H1 (cell line): ENCODE results near the gene PRTN3. TPM values are rescaled to one million over a fixed set of nuclear protein-coding genes. Genes with fewer than 3 reads are reported as not detected.

ENCODE experiments used
- CTCF ChIA-PET: fragments of 300-600 bp; sonication (Branson Sonifier 250); formaldehyde crosslinking; loops from one replicate; lab custom pipeline; 2021; ENCODE audit not compliant: partially characterized antibody; lab: Charles Lee
- POLR2A ChIA-PET: fragments of 300-600 bp; sonication (Branson Sonifier 250); formaldehyde crosslinking; loops from one replicate; lab custom pipeline; 2021; ENCODE audit warnings: inconsistent platforms; ENCODE audit not compliant: partially characterized antibody; lab: Charles Lee
- DNase-seq, 2 experiments: peaks; one replicate each; pipeline versions ENCODE4 v3.0.0 to v3.0.0-alpha.2; 2010 to 2022; ENCODE audit warnings: low spot score in 2 of 2, low read depth in 1 of 2, mixed read lengths in 1 of 2
- FAIRE-seq: peaks from 2 replicates; lab custom pipeline; 2011; peaks lifted over from hg19 to GRCh38; lab: Jason Lieb, UNC
- H2AFZ ChIP-seq: 2 replicates; pipeline ENCODE4 v1.8.1; 2012; ENCODE audit warnings: low read length, inconsistent platforms
- H2AK5ac ChIP-seq: 2 replicates; pipeline ENCODE4 v1.6.1; 2013; ENCODE audit warnings: low read depth, low read length
- H2BK120ac ChIP-seq: replicated peaks from 2 replicates; pipeline ENCODE3; 2013; ENCODE audit warnings: low read depth, low read length, inconsistent platforms
- H2BK12ac ChIP-seq: 2 replicates; pipeline ENCODE4 v1.6.1; 2013; ENCODE audit warnings: low read depth, low read length
- H2BK15ac ChIP-seq: 2 replicates; pipeline ENCODE4 v1.6.1; 2013; ENCODE audit warnings: low read length
- H2BK20ac ChIP-seq: 2 replicates; pipeline ENCODE4 v1.6.1; 2013; ENCODE audit warnings: low read length
- H2BK5ac ChIP-seq: 2 replicates; pipeline ENCODE4 v1.6.1; 2013; ENCODE audit warnings: low read depth, low read length
- H3K14ac ChIP-seq: 2 replicates; pipeline ENCODE4 v1.6.1; 2013; ENCODE audit warnings: inconsistent platforms; ENCODE audit not compliant: insufficient read length
- H3K18ac ChIP-seq: 2 replicates; pipeline ENCODE4 v1.6.1; 2013; ENCODE audit warnings: low read length; ENCODE audit errors: extremely low read depth
- H3K23ac ChIP-seq: 2 replicates; pipeline ENCODE4 v1.6.1; 2013; ENCODE audit warnings: inconsistent platforms; ENCODE audit not compliant: insufficient read length
- H3K23me2 ChIP-seq: 2 replicates; pipeline ENCODE4 v1.6.1; 2013; ENCODE audit warnings: low read depth, low read length
- H3K27ac ChIP-seq: 2 replicates; pipeline ENCODE4 v1.6.1; 2011; ENCODE audit warnings: low read depth, low read length, inconsistent platforms
- H3K27me3 ChIP-seq, 4 experiments: replicated peaks in 1 of 4; 1 replicate in 1 of 4; 2 replicates in 3 of 4; pipeline versions ENCODE4 v1.6.1 to v1.8.1; 2011 to 2013; ENCODE audit warnings: low read length in 3 of 4, mild to moderate bottlenecking in 3 of 4, inconsistent platforms in 2 of 4, mixed read lengths in 2 of 4, moderate library complexity in 1 of 4; ENCODE audit not compliant: control insufficient read depth in 3 of 4, insufficient read depth in 3 of 4; ENCODE audit errors: extremely low read depth in 1 of 4
- H3K36me3 ChIP-seq, 4 experiments: 2 replicates each; pipeline versions ENCODE4 v1.6.1 to v1.8.1; 2011 to 2013; ENCODE audit warnings: mild to moderate bottlenecking in 4 of 4, low read length in 3 of 4, moderate library complexity in 2 of 4, control low read depth in 1 of 4, inconsistent platforms in 1 of 4; ENCODE audit not compliant: insufficient read depth in 4 of 4, control insufficient read depth in 2 of 4
- H3K4ac ChIP-seq: replicated peaks from 2 replicates; pipeline ENCODE3; 2013; ENCODE audit warnings: low read length, low read depth, mixed read lengths, inconsistent platforms; ENCODE audit not compliant: insufficient read length
- H3K4me1 ChIP-seq, 4 experiments: replicated peaks in 1 of 4; 1 replicate in 1 of 4; 2 replicates in 3 of 4; pipeline versions ENCODE4 v1.6.1 to v1.8.1; 2011 to 2013; ENCODE audit warnings: low read length in 3 of 4, inconsistent platforms in 2 of 4, mixed read lengths in 1 of 4; ENCODE audit not compliant: insufficient read depth in 4 of 4, control insufficient read depth in 3 of 4
- H3K4me2 ChIP-seq, 2 experiments: 2 replicates each; pipeline versions ENCODE4 v1.6.1 to v1.8.1; 2011 to 2013; ENCODE audit warnings: low read depth in 2 of 2, low read length in 2 of 2, control low read depth in 1 of 2, inconsistent platforms in 1 of 2, mild to moderate bottlenecking in 1 of 2; ENCODE audit not compliant: insufficient read depth in 1 of 2
- H3K4me3 ChIP-seq, 4 experiments: fragments of 200-600, 300-600 bp in 1 of 4; sonication (generic), shearing (Covaris generic), sonication (Bioruptor Twin) in 1 of 4; 2 replicates each; pipeline versions ENCODE4 v1.5.1 to v1.8.1; 2011 to 2016; ENCODE audit warnings: low read length in 4 of 4, low read depth in 3 of 4, control low read depth in 2 of 4, inconsistent platforms in 2 of 4, mild to moderate bottlenecking in 2 of 4, mixed read lengths in 1 of 4, moderate library complexity in 1 of 4; ENCODE audit not compliant: insufficient read depth in 2 of 4; ENCODE audit errors: extremely low read depth in 1 of 4
- H3K56ac ChIP-seq: replicated peaks from 2 replicates; pipeline ENCODE3; 2013; ENCODE audit warnings: low read depth, mild to moderate bottlenecking, mixed read lengths, low read length, inconsistent platforms; ENCODE audit not compliant: insufficient read length
- H3K79me1 ChIP-seq: 2 replicates; pipeline ENCODE4 v1.6.1; 2013; ENCODE audit warnings: low read depth, low read length, control low read depth
- H3K79me2 ChIP-seq, 2 experiments: 2 replicates each; pipeline versions ENCODE4 v1.6.1 to v1.8.1; 2012 to 2013; ENCODE audit warnings: low read length in 2 of 2, mild to moderate bottlenecking in 2 of 2, inconsistent platforms in 1 of 2; ENCODE audit not compliant: insufficient read depth in 2 of 2, control insufficient read depth in 1 of 2
- H3K9ac ChIP-seq, 4 experiments: replicated peaks in 1 of 4; 1 replicate in 1 of 4; 2 replicates in 3 of 4; pipeline versions ENCODE4 v1.6.1 to v1.8.1; 2011 to 2013; ENCODE audit warnings: low read depth in 3 of 4, low read length in 3 of 4, control low read depth in 2 of 4, mild to moderate bottlenecking in 2 of 4, moderate library complexity in 2 of 4, inconsistent platforms in 1 of 4; ENCODE audit errors: extremely low read depth in 1 of 4
- H3K9me3 ChIP-seq, 2 experiments: 2 replicates each; pipeline versions ENCODE4 v1.6.1 to v1.8.1; 2012 to 2013; ENCODE audit warnings: mild to moderate bottlenecking in 2 of 2, moderate library complexity in 2 of 2, control low read depth in 1 of 2, inconsistent platforms in 1 of 2, low read depth in 1 of 2, low read length in 1 of 2, mixed read lengths in 1 of 2; ENCODE audit not compliant: insufficient read depth in 2 of 2
- H4K20me1 ChIP-seq, 2 experiments: replicated peaks in 1 of 2; 2 replicates each; pipeline versions ENCODE3 to v1.8.1; 2011 to 2013; ENCODE audit warnings: inconsistent platforms in 2 of 2, low read length in 2 of 2, mild to moderate bottlenecking in 1 of 2; ENCODE audit not compliant: insufficient read depth in 2 of 2, control insufficient read depth in 1 of 2
- H4K5ac ChIP-seq: 2 replicates; pipeline ENCODE4 v1.6.1; 2013; ENCODE audit warnings: low read length, low read depth, mixed read lengths, inconsistent platforms; ENCODE audit not compliant: insufficient read length
- H4K8ac ChIP-seq: 2 replicates; pipeline ENCODE4 v1.8.0; 2013; ENCODE audit warnings: mild to moderate bottlenecking, moderate library complexity, low read length, inconsistent platforms; ENCODE audit not compliant: insufficient read depth; ENCODE audit errors: extremely low read depth
- H4K91ac ChIP-seq: replicated peaks from 2 replicates; pipeline ENCODE3; 2013; ENCODE audit warnings: low read length, mixed read lengths, inconsistent platforms; ENCODE audit not compliant: insufficient read length
- ASH2L ChIP-seq: fragments of 200-600, 300-600 bp; sonication (generic); IDR thresholded peaks from one replicate; pipeline ENCODE4 v1.7.1; 2017; ENCODE audit warnings: low read length
- HDAC2 ChIP-seq, 2 experiments: fragments of 300-600 bp in 1 of 2; sonication (generic) in 1 of 2; IDR thresholded peaks; 2 replicates each; pipeline ENCODE4 v1.6.1; 2011 to 2012; ENCODE audit warnings: low read depth in 2 of 2, low read length in 2 of 2, mild to moderate bottlenecking in 2 of 2, moderate library complexity in 2 of 2, borderline replicate concordance in 1 of 2, inconsistent platforms in 1 of 2
- RFX5 ChIP-seq: IDR thresholded peaks from 2 replicates; pipeline ENCODE4 v1.6.1; 2011; ENCODE audit warnings: low read depth, low read length, improper control_type of control experiment, borderline replicate concordance
- RNF2 ChIP-seq: fragments of 200-900, 300-1000 bp; sonication (generic); IDR thresholded peaks from 2 replicates; pipeline ENCODE4 v1.7.1; 2016; ENCODE audit warnings: borderline replicate concordance, low read depth, mild to moderate bottlenecking, antibody characterized with exemption, low read length; ENCODE audit not compliant: poor library complexity, severe bottlenecking; ENCODE audit errors: missing control alignments
- SP2 ChIP-seq: IDR thresholded peaks from 2 replicates; pipeline ENCODE4 v1.6.1; 2012; ENCODE audit warnings: mild to moderate bottlenecking, low read length, inconsistent platforms
- WGBS, 2 experiments: shearing (Covaris generic) in 1 of 2; methylation state at CpG; one replicate each; pipeline versions ENCODE4 v1.1.6 to v1.1.7; 2013 to 2015; ENCODE audit warnings: low lambda C conversion rate in 2 of 2, mixed read lengths in 2 of 2, inconsistent platforms in 1 of 2, low coverage in 1 of 2, missing lambda C conversion rate in 1 of 2; ENCODE audit not compliant: insufficient replicate concordance in 2 of 2, insufficient coverage in 1 of 2, insufficient read length in 1 of 2; ENCODE audit errors: extremely low coverage in 1 of 2, missing lambda C conversion rate in 1 of 2; 5-methylcytosine and 5-hydroxymethylcytosine counted together
- polyA plus RNA-seq, 7 experiments: library from polyadenylated mRNA; depleted of rRNA in 3 of 7; stranded (reverse) in 5 of 7; unstranded in 2 of 7; fragments of >200 nt in 5 of 7; fragments of 200-250 nt in 2 of 7; gene quantifications; 1 replicate in 5 of 7; 2 replicates in 1 of 7; 4 replicates in 1 of 7; pipeline versions ENCODE4 v1.2.1 to v1.2.3, GENCODE V29; 2011 to 2013; ENCODE audit warnings: missing spikeins in 2 of 7, mixed read lengths in 2 of 7
- total RNA-seq: library from RNA; stranded (reverse); fragmentation: NEBNext Ultra II Directional; extraction: Animal tissue kit (Norgen Biotek cat#: 25700); gene quantifications from 2 replicates; pipeline ENCODE4 v1.2.1, GENCODE V29; 2021
- TF ChIP-seq, protein P1 (sequence below), 3 experiments: IDR thresholded peaks; 1 replicate in 2 of 3; 2 replicates in 1 of 3; pipeline versions ENCODE4 v1.5.1 to v1.6.1; 2011; ENCODE audit warnings: low read length in 3 of 3, mild to moderate bottlenecking in 3 of 3, inconsistent platforms in 2 of 3, low read depth in 1 of 3, moderate library complexity in 1 of 3; ENCODE audit not compliant: insufficient read depth in 1 of 3; ENCODE audit errors: control extremely low read depth in 1 of 3
- TF ChIP-seq, protein P2 (sequence below): IDR thresholded peaks from 2 replicates; pipeline ENCODE4 v1.6.1; 2012; ENCODE audit warnings: inconsistent platforms
- TF ChIP-seq, protein P3 (sequence below): IDR thresholded peaks from 2 replicates; pipeline ENCODE4 v1.6.1; 2011; ENCODE audit warnings: low read length, improper control_type of control experiment

Gene PRTN3
- total and polyA plus RNA-seq, 2 of the 8 experiments (the other 6 are each of a cell fraction or from before 2014, with no cell fraction given): 0.39 to 2.1 TPM

DNA sequence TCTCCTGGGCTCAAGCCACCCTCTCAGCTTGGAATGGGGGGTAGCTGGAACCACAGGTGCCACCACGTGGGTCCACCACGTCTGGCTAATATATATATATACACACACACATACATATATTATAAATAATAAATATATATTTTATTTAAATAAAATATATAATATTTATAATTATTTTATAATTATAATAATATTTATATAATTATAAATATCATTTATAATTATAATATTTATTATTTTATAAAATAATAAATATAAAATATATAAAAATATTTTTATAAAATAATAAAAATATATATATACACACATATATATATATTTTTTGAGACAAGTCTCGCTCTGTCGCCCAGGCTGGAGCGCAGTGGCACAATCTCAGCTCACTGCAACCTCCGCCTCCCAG is 13.8 kb downstream of the PRTN3 start:
- Histone ChIP-seq H4K8ac (no peak overlapping the region; the same call in 1 of the 2 replicates), H3K36me3 (no peaks in the 10 kb centered on the region), H3K79me1 (no peaks in the 10 kb centered on the region), H3K9ac (no peak overlapping the region), H3K23ac (no peak overlapping the region), H3K14ac (no peak overlapping the region), H2BK12ac (no peak overlapping the region), H4K5ac (no peak overlapping the region), H2AFZ (no peak overlapping the region), H3K27ac (no peak overlapping the region), H3K4me2 (no peak overlapping the region), H3K18ac (no peak overlapping the region), H3K23me2 (no peaks in the 10 kb centered on the region), H3K4ac (no peak overlapping the region), H2AK5ac (no peak overlapping the region), H3K4me3 (no peak overlapping the region), H2BK5ac (no peak overlapping the region), H3K4me1 (no peaks in the 10 kb centered on the region), H3K56ac (no peak overlapping the region), H3K79me2 (no peaks in the 10 kb centered on the region), H2BK120ac (no peak overlapping the region), H2BK20ac (no peak overlapping the region), H4K91ac (no peak overlapping the region), H2BK15ac (no peak overlapping the region), H3K27me3 (peaks cover 0 to 8% (median under 1%) of the 10 kb centered on the region in 4 experiments; a peak in 3 of 7 replicates), H4K20me1 (peaks cover 0 to 3% of the 10 kb centered on the region in 2 experiments), H3K9me3 (no peaks in the 10 kb centered on the region)
- ChIA-PET CTCF (interaction anchor here (0.6 to 3.1 kb wide), 7 partner anchors 9 to 121 kb away, joined by 3 to 18 read pairs (median 5); no protein-coding TSS in a partner anchor), POLR2A (interaction anchor here (0.9 kb wide), 1 partner anchor 41 kb away, joined by 4 read pairs; no protein-coding TSS in a partner anchor)
- 84% methylated on average over 6 of the region's 6 CpGs; no CpG with 5 or more reads in 1 of the 2 experiments for WGBS, 2 experiments
- FAIRE-seq (no peak), DNase-seq (no peak)
- TF ChIP-seq, protein P1, sequence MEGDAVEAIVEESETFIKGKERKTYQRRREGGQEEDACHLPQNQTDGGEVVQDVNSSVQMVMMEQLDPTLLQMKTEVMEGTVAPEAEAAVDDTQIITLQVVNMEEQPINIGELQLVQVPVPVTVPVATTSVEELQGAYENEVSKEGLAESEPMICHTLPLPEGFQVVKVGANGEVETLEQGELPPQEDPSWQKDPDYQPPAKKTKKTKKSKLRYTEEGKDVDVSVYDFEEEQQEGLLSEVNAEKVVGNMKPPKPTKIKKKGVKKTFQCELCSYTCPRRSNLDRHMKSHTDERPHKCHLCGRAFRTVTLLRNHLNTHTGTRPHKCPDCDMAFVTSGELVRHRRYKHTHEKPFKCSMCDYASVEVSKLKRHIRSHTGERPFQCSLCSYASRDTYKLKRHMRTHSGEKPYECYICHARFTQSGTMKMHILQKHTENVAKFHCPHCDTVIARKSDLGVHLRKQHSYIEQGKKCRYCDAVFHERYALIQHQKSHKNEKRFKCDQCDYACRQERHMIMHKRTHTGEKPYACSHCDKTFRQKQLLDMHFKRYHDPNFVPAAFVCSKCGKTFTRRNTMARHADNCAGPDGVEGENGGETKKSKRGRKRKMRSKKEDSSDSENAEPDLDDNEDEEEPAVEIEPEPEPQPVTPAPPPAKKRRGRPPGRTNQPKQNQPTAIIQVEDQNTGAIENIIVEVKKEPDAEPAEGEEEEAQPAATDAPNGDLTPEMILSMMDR (IDR thresholded peaks at IDR 0.05; ENCODE audit: control extremely low read depth in 1 of 3, insufficient read depth in 1 of 3, low read depth in 1 of 3, low read length in 3 of 3): no peak
- TF ChIP-seq HDAC2 (IDR thresholded peaks at IDR 0.05; ENCODE audit: borderline replicate concordance in 1 of 2, low read depth in 2 of 2, low read length in 2 of 2) (no peak), ASH2L (no peak), SP2 (no peak), RFX5 (no peak), RNF2 (no peak)
- TF ChIP-seq, protein P2, sequence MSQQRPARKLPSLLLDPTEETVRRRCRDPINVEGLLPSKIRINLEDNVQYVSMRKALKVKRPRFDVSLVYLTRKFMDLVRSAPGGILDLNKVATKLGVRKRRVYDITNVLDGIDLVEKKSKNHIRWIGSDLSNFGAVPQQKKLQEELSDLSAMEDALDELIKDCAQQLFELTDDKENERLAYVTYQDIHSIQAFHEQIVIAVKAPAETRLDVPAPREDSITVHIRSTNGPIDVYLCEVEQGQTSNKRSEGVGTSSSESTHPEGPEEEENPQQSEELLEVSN: no peak
- TF ChIP-seq, protein P3, sequence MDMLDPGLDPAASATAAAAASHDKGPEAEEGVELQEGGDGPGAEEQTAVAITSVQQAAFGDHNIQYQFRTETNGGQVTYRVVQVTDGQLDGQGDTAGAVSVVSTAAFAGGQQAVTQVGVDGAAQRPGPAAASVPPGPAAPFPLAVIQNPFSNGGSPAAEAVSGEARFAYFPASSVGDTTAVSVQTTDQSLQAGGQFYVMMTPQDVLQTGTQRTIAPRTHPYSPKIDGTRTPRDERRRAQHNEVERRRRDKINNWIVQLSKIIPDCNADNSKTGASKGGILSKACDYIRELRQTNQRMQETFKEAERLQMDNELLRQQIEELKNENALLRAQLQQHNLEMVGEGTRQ: no peak
